GM12878 (cell line): ENCODE data around the gene P3H1. TPM values are rescaled to one million over a fixed set of nuclear protein-coding genes. Genes with fewer than 3 reads are reported as not detected.

Experiments
- ATAC-seq: fragments of 200-7000 bp; cut with Tn5 transposase; 3 replicates; pipeline ENCODE4 v1.9.1; 2020; ENCODE audit warnings: mild to moderate bottlenecking, moderate library complexity
- BruUV-seq: library from RNA; stranded (reverse); fragments of 400-500 nt; replicated peaks from 2 replicates; lab custom pipeline; 2021; lab: Mats Ljungman, UMichigan
- CTCF ChIA-PET: fragments of 300-600 bp; sonication (Branson Sonifier 250); formaldehyde crosslinking; extraction: SDS; loops from one replicate; lab custom pipeline; 2021; ENCODE audit warnings: inconsistent platforms; lab: Yijun Ruan, JAX
- POLR2A ChIA-PET: fragments of 350-600 bp; formaldehyde crosslinking; extraction: SDS; loops from one replicate; lab custom pipeline; 2021; ENCODE audit warnings: inconsistent platforms; lab: Charles Lee
- RAD21 ChIA-PET: fragments of 300-600 bp; sonication (Branson Sonifier 250); formaldehyde crosslinking; loops from one replicate; lab custom pipeline; 2023; ENCODE audit warnings: antibody characterized with exemption; ENCODE audit not compliant: unreplicated experiment; lab: Charles Lee
- SMC1A ChIA-PET: fragments of 300-600 bp; sonication (Branson Sonifier 250); formaldehyde crosslinking; loops from one replicate; lab custom pipeline; 2023; ENCODE audit not compliant: unreplicated experiment, uncharacterized antibody; lab: Charles Lee
- DNase-seq: peaks from one replicate; pipeline ENCODE4 v3.0.0-alpha.2; 2011; ENCODE audit warnings: low read depth, low spot score
- FAIRE-seq: peaks from 3 replicates; lab custom pipeline; 2011; peaks lifted over from hg19 to GRCh38; lab: Jason Lieb, UNC
- H2AFZ ChIP-seq: 2 replicates; pipeline ENCODE4 v1.6.0; 2011; ENCODE audit warnings: low read depth, low read length, control low read depth; ENCODE audit not compliant: control insufficient read depth
- H3K27ac ChIP-seq: 2 replicates; pipeline ENCODE4 v1.5.1; 2011; ENCODE audit warnings: control low read depth; ENCODE audit not compliant: control insufficient read depth, insufficient read depth
- H3K27me3 ChIP-seq, 2 experiments: replicated peaks in 1 of 2; 2 replicates each; pipeline versions ENCODE4 v1.6.0 to v1.6.1; 2011; ENCODE audit warnings: low read length in 1 of 2; ENCODE audit not compliant: control insufficient read depth in 2 of 2, insufficient read depth in 2 of 2
- H3K36me3 ChIP-seq, 2 experiments: 2 replicates each; pipeline ENCODE4 v1.5.1; 2011; ENCODE audit warnings: low read length in 1 of 2; ENCODE audit not compliant: control insufficient read depth in 2 of 2, insufficient read depth in 2 of 2
- H3K4me1 ChIP-seq: 2 replicates; pipeline ENCODE4 v1.6.1; 2011; ENCODE audit warnings: mild to moderate bottlenecking, low read length, moderate library complexity, mixed read lengths; ENCODE audit not compliant: control insufficient read depth, insufficient read depth
- H3K4me2 ChIP-seq: 2 replicates; pipeline ENCODE4 v1.6.0; 2011; ENCODE audit warnings: control low read depth; ENCODE audit not compliant: control insufficient read depth, insufficient read depth
- H3K4me3 ChIP-seq: fragments of 200-600 bp; sonication (generic); 2 replicates; pipeline ENCODE4 v1.5.1; 2016
- H3K79me2 ChIP-seq: 2 replicates; pipeline ENCODE4 v1.6.0; 2011; ENCODE audit warnings: low read length; ENCODE audit not compliant: control insufficient read depth, insufficient read depth
- H3K9ac ChIP-seq: 2 replicates; pipeline ENCODE4 v1.8.0; 2011; ENCODE audit warnings: low read length, control low read depth, mixed read lengths; ENCODE audit not compliant: control insufficient read depth, insufficient read depth
- H3K9me3 ChIP-seq: replicated peaks from 3 replicates; pipeline ENCODE4 v1.5.1; 2011; ENCODE audit warnings: mild to moderate bottlenecking, low read length; ENCODE audit not compliant: control insufficient read depth, insufficient read depth
- H4K20me1 ChIP-seq: 2 replicates; pipeline ENCODE4 v1.6.0; 2011; ENCODE audit not compliant: control insufficient read depth, insufficient read depth
- ASH2L ChIP-seq: fragments of 300-600, 200-600 bp; sonication (generic); IDR thresholded peaks from 2 replicates; pipeline ENCODE4 v1.6.1; 2017; ENCODE audit warnings: low read depth, mild to moderate bottlenecking, borderline replicate concordance
- BRCA1 ChIP-seq: IDR thresholded peaks from 2 replicates; pipeline ENCODE4 v1.6.1; 2011; ENCODE audit warnings: low read depth, low read length, improper control_type of control experiment
- CREB1 ChIP-seq: IDR thresholded peaks from 2 replicates; pipeline ENCODE4 v1.6.1; 2012; ENCODE audit warnings: low read depth, mild to moderate bottlenecking, inconsistent platforms
- FOXM1 ChIP-seq: IDR thresholded peaks from 2 replicates; pipeline ENCODE4 v1.6.1; 2012; ENCODE audit warnings: low read depth, mild to moderate bottlenecking, inconsistent platforms, low read length, moderate library complexity
- HDAC6 ChIP-seq: fragments of 200-600 bp; sonication (generic); IDR thresholded peaks from one replicate; pipeline ENCODE4 v1.8.0; 2017; ENCODE audit warnings: antibody characterized with exemption; ENCODE audit not compliant: unreplicated experiment
- MTA2 ChIP-seq: fragments of 450-650 bp; IDR thresholded peaks from 2 replicates; pipeline ENCODE4 v1.6.1; 2016; ENCODE audit warnings: low read depth, mild to moderate bottlenecking, moderate library complexity
- NFYA ChIP-seq: IDR thresholded peaks from 2 replicates; pipeline ENCODE4 v1.6.1; 2011; ENCODE audit warnings: low read depth, mild to moderate bottlenecking, low read length, improper control_type of control experiment, borderline replicate concordance
- NFYB ChIP-seq: IDR thresholded peaks from 2 replicates; pipeline ENCODE4 v1.6.1; 2011; ENCODE audit warnings: low read depth, mild to moderate bottlenecking, low read length, improper control_type of control experiment, moderate library complexity; ENCODE audit not compliant: insufficient read depth
- NR2C2 ChIP-seq: IDR thresholded peaks from 2 replicates; pipeline ENCODE4 v1.6.1; 2011; ENCODE audit warnings: borderline replicate concordance, low read depth; ENCODE audit not compliant: control insufficient read depth, insufficient read length
- POLR2AphosphoS2 ChIP-seq: IDR thresholded peaks from 2 replicates; pipeline ENCODE4 v1.6.1; 2011; ENCODE audit warnings: low read depth, mild to moderate bottlenecking, low read length, improper control_type of control experiment, moderate library complexity
- RBBP5 ChIP-seq: fragments of 200-600 bp; sonication (generic); conservative IDR thresholded peaks from 2 replicates; pipeline ENCODE4 v1.6.1; 2016
- SMC3 ChIP-seq: IDR thresholded peaks from 2 replicates; pipeline ENCODE4 v1.6.1; 2011; ENCODE audit warnings: low read length, improper control_type of control experiment, borderline replicate concordance
- TBL1XR1 ChIP-seq: IDR thresholded peaks from 2 replicates; pipeline ENCODE4 v1.6.1; 2012; ENCODE audit warnings: low read depth, low read length, improper control_type of control experiment
- TCF12 ChIP-seq: IDR thresholded peaks from 2 replicates; pipeline ENCODE4 v1.6.1; 2011; ENCODE audit warnings: low read depth, mild to moderate bottlenecking, low read length
- ZNF622 ChIP-seq: fragments of 450-650 bp; IDR thresholded peaks from 2 replicates; pipeline ENCODE4 v1.6.1; 2017; ENCODE audit warnings: mild to moderate bottlenecking, inconsistent platforms
- ZSCAN29 ChIP-seq: fragments of 450-650 bp; IDR thresholded peaks from 2 replicates; pipeline ENCODE4 v1.6.1; 2017; ENCODE audit warnings: mild to moderate bottlenecking, moderate library complexity
- whole genome bisulfite sequencing: methylation state at CpG from one replicate; pipeline ENCODE4 v1.1.6; 2016; ENCODE audit warnings: low lambda C conversion rate; ENCODE audit not compliant: insufficient replicate concordance, insufficient coverage; ENCODE audit errors: missing lambda C conversion rate; 5-methylcytosine and 5-hydroxymethylcytosine counted together
- in situ Hi-C: fragments of 300-500 bp; cut with MboI; formaldehyde crosslinking; loops from 9 replicates; pipeline ENCODE4 v1.14.3; 2018; ENCODE audit warnings: mixed read lengths
- intact Hi-C: fragments of 100-400 bp; cut with micrococcal nuclease; formaldehyde crosslinking; loops from one replicate; pipeline ENCODE4 v1.14.2; 2022; ENCODE audit not compliant: unreplicated experiment
- polyA plus RNA-seq, 11 experiments: library from polyadenylated mRNA; depleted of rRNA in 4 of 11; unstranded in 6 of 11; stranded (reverse) in 5 of 11; fragments of >200 nt; fragmentation: Nextera tagmentation in 4 of 11; fragmentation: Illumina TruSeq in 1 of 11; extraction: Ambion mirVana in 4 of 11; extraction: Trizol in 1 of 11; gene quantifications; 1 replicate in 1 of 11; 2 replicates in 10 of 11; pipeline versions ENCODE4 v1.2.1 to v1.2.3, GENCODE V29; 2011 to 2016; ENCODE audit warnings: inconsistent platforms in 2 of 11, missing spikeins in 2 of 11, low read depth in 1 of 11
- total RNA-seq, 4 experiments: library from RNA; depleted of rRNA in 3 of 4; stranded (reverse); fragments of >200 nt in 3 of 4; fragmentation: Illumina TruSeq in 1 of 4; extraction: Trizol in 1 of 4; gene quantifications; 2 replicates each; pipeline versions ENCODE4 v1.2.1 to v1.2.3, GENCODE V29; 2013 to 2021
- TF ChIP-seq, protein P1 (sequence below): IDR thresholded peaks from 2 replicates; pipeline ENCODE4 v1.6.1; 2012; ENCODE audit warnings: low read depth, low read length, improper control_type of control experiment
- TF ChIP-seq, protein P2 (sequence below): fragments of 450-650 bp; IDR thresholded peaks from 2 replicates; pipeline ENCODE4 v1.6.1; 2017; ENCODE audit warnings: mild to moderate bottlenecking, moderate library complexity
- TF ChIP-seq, protein P3 (sequence below): IDR thresholded peaks from 2 replicates; pipeline ENCODE4 v1.6.1; 2012; ENCODE audit warnings: low read depth, low read length, improper control_type of control experiment

Gene P3H1
- total and polyA plus RNA-seq, 10 of the 15 experiments (the other 5 are each of a cell fraction or from before 2014, with no cell fraction given), result 0.72 to 42.4 (median 26.0) TPM

DNA sequence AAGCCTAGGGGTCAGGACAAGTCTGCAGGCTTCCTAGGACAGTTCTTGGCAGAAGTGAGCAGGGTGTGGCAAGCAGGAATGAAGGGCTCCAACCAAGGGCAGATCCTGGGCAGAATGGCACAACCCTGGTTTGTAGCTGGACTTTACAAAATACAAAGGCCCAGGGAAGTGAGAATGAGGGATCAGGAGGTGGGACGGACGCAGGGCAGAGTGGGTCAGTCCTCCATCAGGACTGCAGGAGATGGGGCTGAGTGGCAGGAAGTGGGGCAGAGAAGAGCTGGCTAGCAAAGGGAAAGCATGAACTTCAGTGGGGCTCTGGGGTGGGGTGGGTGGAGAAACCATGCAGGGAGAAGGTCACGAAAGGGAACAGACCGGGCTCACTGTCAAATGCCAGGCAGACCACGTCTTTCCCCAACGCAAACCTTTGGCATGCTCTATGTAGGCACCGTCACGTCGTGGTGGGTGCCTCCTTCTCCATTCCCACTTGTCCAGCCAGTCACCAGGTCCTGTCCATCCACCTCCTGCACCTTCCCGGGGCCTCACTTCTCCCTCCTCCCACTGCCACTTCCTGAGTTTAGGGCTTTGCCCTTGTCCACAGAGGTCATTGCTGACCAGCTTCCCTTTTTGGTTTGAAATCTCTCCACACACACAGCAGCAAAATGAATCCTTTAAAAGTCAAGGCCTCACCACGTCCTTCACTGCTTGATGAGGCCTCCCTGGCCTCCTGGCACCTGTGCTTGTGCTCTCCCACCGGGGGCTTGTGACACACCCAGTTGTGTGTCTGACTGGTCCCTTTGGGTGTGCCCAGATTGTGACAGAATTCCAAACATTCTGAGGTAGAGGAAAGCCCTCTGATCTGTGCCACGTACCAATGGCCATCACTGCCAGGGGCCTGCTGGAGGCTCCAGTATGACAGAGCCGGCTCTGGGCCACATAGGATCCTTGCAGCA is 18.1 kb downstream of the P3H1 start:
- peaks cover 11% of the 10 kb centered on the region in 2 experiments; a peak in 3 of 4 replicates for H3K36me3 ChIP-seq
- RAD21 ChIA-PET, result no interaction called here
- 86% methylated on average over 14 of the region's 14 CpGs for WGBS

More for the DNA sequence above, 18.1 kb downstream of the P3H1 start:
- intact Hi-C loops, result loop anchor here (5.0 kb wide), 1 partner anchor 406 kb away; no protein-coding TSS in a partner anchor
- Histone ChIP-seq H2AFZ (no peak overlapping the region), H3K4me2 (no peak overlapping the region), H3K27ac (no peak overlapping the region), H3K79me2 (no peaks in the 10 kb centered on the region), H4K20me1 (no peaks in the 10 kb centered on the region), H3K27me3 (no peaks in the 10 kb centered on the region), H3K4me3 (no peak overlapping the region), H3K9me3 (no peaks in the 10 kb centered on the region), H3K9ac (no peak overlapping the region), H3K4me1 (no peaks in the 10 kb centered on the region)
- in situ Hi-C loops, result no loop called here
- ATAC-seq (no peak), FAIRE-seq (no peak), DNase-seq (no peak)
- SMC1A ChIA-PET, result interaction anchor here (1.5 kb wide), 1 partner anchor 18 kb away, joined by 4 read pairs; the partner anchor contains the start of genes C1orf50 and P3H1
- CTCF ChIA-PET, result interaction anchor here (0.6 to 1.5 kb wide), 6 partner anchors 14 to 403 kb away, joined by 3 to 4 read pairs (median 3); no protein-coding TSS in a partner anchor
- POLR2A ChIA-PET, result interaction anchor here (0.6 kb wide), 1 partner anchor 20 kb away, joined by 3 read pairs; no protein-coding TSS in a partner anchor
- no TSS peak for BruUV-seq
- TF ChIP-seq FOXM1 (no peak), TBL1XR1 (no peak), NR2C2 (no peak), RBBP5 (no peak), ZSCAN29 (no peak), NFYA (no peak), POLR2AphosphoS2 (no peak), NFYB (no peak), MTA2 (no peak), ZNF622 (no peak), HDAC6 (no peak), BRCA1 (no peak), SMC3 (no peak), TCF12 (no peak), CREB1 (no peak), ASH2L (no peak)
- TF ChIP-seq, protein P1, sequence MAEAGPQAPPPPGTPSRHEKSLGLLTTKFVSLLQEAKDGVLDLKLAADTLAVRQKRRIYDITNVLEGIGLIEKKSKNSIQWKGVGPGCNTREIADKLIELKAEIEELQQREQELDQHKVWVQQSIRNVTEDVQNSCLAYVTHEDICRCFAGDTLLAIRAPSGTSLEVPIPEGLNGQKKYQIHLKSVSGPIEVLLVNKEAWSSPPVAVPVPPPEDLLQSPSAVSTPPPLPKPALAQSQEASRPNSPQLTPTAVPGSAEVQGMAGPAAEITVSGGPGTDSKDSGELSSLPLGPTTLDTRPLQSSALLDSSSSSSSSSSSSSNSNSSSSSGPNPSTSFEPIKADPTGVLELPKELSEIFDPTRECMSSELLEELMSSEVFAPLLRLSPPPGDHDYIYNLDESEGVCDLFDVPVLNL, result no peak
- TF ChIP-seq, protein P2, sequence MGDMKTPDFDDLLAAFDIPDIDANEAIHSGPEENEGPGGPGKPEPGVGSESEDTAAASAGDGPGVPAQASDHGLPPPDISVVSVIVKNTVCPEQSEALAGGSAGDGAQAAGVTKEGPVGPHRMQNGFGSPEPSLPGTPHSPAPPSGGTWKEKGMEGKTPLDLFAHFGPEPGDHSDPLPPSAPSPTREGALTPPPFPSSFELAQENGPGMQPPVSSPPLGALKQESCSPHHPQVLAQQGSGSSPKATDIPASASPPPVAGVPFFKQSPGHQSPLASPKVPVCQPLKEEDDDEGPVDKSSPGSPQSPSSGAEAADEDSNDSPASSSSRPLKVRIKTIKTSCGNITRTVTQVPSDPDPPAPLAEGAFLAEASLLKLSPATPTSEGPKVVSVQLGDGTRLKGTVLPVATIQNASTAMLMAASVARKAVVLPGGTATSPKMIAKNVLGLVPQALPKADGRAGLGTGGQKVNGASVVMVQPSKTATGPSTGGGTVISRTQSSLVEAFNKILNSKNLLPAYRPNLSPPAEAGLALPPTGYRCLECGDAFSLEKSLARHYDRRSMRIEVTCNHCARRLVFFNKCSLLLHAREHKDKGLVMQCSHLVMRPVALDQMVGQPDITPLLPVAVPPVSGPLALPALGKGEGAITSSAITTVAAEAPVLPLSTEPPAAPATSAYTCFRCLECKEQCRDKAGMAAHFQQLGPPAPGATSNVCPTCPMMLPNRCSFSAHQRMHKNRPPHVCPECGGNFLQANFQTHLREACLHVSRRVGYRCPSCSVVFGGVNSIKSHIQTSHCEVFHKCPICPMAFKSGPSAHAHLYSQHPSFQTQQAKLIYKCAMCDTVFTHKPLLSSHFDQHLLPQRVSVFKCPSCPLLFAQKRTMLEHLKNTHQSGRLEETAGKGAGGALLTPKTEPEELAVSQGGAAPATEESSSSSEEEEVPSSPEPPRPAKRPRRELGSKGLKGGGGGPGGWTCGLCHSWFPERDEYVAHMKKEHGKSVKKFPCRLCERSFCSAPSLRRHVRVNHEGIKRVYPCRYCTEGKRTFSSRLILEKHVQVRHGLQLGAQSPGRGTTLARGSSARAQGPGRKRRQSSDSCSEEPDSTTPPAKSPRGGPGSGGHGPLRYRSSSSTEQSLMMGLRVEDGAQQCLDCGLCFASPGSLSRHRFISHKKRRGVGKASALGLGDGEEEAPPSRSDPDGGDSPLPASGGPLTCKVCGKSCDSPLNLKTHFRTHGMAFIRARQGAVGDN, result no peak
- TF ChIP-seq, protein P3, sequence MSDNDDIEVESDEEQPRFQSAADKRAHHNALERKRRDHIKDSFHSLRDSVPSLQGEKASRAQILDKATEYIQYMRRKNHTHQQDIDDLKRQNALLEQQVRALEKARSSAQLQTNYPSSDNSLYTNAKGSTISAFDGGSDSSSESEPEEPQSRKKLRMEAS, result no peak
